ENCODE data around the gene MT1A.

MT1A gene

GRCh38 chr16:56632156-56632847 is 6.2 kb upstream of the MT1A start, which contains the start of gene MT1M:
MT1M (plus strand) TSS chr16:56632659; CDS start chr16:56632732, 73 bp downstream.
- no peak for DNase-seq

- no peak for DNase-seq
These were observed 5.6 kb upstream of the MT1A start for GRCh38 chr16:56632848-56633365.

DNA sequence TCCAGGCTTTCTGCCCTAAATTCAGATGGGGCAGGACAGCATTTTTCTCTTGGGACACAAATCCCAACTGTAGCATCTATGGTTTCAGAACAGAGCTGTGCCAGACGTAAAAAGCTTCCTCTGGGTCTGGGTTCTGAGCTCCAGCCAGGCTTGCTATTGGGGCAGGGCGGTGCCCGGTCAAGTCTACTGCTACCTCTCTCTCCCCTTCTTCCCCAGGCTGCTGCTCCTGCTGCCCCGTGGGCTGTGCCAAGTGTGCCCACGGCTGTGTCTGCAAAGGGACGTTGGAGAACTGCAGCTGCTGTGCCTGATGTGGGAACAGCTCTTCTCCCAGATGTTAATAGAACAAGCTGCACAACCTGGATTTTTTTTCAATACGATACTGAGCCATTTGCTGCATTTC is 4.9 kb upstream of the MT1A start:
- DNase-seq: no peak

- DNase-seq: no peak
These were observed 3.6 kb upstream of the MT1A start for GRCh38 chr16:56634715-56635440.

DNA sequence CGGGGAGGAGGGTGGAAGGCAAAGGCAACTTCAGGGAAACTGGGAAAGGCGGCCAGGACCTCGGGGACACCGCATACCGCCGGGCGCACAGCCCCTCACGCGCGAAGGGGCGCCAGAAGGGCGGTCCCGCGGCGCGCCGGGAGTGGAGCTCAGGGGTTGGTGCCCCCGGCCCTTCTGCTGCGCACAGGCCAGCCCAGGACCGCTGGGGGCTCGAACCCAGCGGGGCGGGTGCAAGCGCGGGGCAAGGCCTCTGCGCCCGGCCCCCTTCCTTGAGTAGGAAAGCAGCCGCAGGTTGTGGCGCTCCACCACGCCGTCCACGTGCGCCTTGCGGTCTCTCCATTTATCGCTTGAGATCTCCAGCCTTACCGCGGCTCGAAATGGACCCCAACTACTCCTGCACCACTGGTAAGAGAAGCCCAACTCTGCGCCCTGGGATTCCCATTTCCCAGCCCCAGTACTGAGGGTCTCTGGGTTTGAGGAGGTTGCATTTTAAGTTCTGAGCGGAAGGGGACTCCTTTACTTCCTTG is 3.0 kb upstream of the MT1A start:
- DNase-seq: no peak

- no peak for DNase-seq
These were observed 1.7 kb upstream of the MT1A start for GRCh38 chr16:56636616-56637413.

DNA sequence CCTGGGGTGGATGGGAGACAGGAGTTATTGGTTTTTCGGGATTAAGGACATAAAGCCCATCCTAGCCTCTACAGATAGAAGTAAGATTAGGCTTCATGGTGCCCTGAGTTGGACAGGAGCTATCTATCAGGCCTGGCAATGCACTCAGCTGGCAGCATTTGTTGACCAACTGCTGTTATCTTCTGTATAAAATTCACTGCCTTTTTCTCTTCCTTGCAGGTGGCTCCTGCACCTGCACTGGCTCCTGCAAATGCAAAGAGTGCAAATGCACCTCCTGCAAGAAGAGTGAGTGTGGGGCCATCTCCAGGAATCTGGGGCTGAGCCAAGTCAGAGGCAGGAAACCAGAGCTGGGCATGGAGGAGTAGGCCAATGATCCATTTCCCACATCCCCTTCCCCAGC is 579 bp downstream of the MT1A start:
- no peak for DNase-seq

GRCh38 chr16:56640076-56640475 is 1.6 kb downstream of the MT1A start:
- DNase-seq: no peak

- DNase-seq: no peak
These were observed 2.7 kb downstream of the MT1A start for GRCh38 chr16:56641166-56641565.

DNA sequence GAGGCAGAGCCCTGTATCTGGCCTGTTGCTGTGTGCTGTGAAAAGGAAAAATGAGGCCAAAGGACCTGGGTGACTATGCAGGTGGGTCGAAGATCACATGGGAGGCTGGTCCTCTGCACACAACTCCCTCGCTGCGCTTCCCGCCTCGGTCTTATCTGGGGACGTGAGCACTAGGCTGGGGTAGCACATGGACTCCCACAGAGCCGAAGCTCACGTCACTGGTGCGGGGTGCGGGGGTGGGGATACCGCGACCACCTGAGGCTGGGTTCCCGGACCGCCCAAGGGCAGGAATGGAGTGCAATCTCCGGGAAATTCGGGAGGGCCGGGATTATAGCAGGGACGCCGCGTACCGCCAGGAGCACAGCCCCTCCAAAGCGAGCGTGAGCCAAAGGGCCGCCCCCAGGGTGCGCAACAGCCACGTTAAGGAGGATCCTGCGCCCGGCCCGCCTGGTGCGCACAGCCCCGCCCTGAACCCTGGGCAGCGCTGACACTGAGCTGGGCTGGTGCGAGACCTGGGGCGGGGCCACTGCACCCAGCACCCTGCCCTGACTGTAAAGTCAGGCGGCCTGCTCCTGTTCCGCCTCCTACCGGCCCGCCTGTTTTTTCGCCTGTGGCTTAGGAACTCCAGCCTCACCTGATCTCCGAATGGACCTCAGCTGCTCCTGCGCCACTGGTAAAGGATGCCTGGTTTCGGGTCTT is 4.8 kb downstream of the MT1A start:
- no peak for DNase-seq

GRCh38 chr16:56643833-56644232 is 5.4 kb downstream of the MT1A start:
- DNase-seq: no peak

- no peak for DNase-seq
These were observed 6.8 kb downstream of the MT1A start for GRCh38 chr16:56645311-56645710.

DNA sequence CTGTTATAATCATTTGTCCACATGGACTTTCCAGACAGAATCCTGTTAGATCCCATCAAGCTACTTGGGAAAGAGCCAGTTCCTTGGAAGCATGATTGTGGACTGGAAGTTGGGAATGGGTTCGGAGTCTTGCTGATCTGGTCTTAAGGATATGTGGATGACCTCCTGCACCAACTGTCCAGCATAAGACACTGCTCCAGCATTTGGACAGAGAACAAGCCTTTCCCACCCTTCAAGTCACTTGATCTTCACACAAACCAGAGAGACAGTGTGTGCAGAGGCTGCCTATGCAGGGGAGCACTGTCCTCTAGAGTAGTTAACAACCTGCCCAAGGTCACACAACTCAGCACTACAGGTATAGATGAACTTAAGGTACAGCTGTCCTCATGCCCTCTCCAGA is 7.4 kb downstream of the MT1A start:
- no peak for DNase-seq

DNA sequence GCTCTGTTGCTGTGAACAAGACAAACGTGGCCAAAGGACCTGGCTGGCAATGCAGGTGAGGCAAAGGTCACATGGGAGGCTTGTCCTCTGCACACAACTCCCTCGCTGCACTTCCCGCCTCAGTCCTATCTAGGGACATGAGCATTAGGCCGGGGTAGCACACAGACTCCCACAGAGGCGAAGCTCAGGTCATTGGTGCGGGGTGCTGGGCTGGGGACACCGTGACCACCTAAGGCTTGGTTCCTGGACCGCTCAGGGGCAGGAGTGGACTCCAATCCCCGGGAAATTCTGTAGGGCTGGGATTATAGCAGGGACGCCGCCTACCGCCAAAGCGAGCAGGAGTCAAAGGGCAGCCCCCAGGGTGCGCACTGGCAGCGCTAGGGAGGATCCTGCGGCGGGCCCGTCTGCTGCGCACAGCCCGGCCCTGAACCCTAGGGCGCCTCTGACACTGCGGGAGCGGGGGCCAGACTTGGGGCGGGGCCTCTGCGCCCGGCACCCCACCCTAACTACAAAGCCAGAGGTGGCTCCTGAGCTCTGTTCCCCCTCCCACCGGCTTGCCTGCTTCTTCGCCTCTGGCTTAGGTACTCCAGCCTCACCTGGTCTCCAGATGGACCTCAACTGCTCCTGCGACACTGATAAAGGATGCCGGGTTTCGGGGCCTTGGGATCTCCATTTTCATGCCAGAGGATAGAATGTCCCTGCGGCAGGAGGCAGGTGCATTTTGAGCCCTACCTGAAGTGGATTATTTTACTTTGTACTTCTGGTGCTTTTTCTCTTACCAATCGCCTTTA is 9.4 kb downstream of the MT1A start:
- no peak for DNase-seq

DNA sequence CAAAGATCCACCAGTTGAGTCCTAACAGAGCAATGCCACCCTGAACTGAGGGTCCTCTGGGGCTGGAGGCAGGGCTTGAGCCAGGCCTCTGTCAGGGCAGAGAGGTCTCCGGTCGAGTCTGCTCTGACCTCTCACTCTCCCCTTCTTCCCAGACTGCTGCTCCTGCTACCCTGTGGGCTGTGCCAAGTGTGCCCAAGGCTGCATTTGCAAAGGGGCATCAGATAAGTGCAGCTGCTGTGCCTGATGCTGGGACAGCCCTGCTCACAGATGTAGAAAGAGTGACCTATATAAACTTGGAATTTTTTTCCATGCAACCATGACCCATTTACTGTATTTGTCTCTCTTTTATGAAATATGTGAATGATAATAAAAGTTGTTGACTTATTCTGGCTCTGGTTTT is 10.8 kb downstream of the MT1A start:
- DNase-seq: no peak

GRCh38 chr16:56649820-56650219 is 11.4 kb downstream of the MT1A start:
- no peak for DNase-seq

GRCh38 chr16:56651586-56651985 is 13.1 kb downstream of the MT1A start, which contains the start of gene MT1B:
MT1B (plus strand) TSS chr16:56651886; CDS start chr16:56651954, 68 bp downstream.
- DNase-seq: no peak

DNA sequence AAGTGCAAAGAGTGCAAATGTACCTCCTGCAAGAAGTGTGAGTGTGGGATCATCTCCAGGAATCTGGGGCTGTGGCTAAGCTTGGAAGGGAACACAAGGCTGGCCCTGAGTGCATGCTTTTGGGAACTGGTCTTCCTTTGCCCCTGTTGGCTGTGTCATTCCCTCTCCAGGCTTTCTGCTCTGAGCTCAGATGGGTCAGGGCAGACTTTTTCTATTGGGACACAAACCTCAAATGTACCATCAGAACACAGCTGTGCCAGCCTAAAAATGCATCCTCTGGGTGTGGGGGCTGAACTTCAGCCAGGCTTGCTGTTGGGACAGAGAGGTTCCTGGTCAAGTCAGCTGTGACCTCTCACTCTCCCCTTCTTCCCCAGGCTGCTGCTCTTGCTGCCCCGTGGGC is 14.1 kb downstream of the MT1A start:
- no peak for DNase-seq

GRCh38 chr16:56653218-56653617 is 14.8 kb downstream of the MT1A start:
- DNase-seq: no peak

- no peak for DNase-seq
These were observed 19.3 kb downstream of the MT1A start, which contains the start of gene MT1F for GRCh38 chr16:56657555-56658326. MT1F (plus strand) TSS chr16:56657959; CDS start chr16:56658059, 100 bp downstream.

Measured in NCI-H1092 (cell line).